T-cell (primary cell): ENCODE data around the gene IL17RE. TPM values are rescaled to one million over a fixed set of nuclear protein-coding genes. Genes with fewer than 3 reads are reported as not detected.
A peak's percentile ranks its signal among the peaks of the same experiment; 100 is the strongest.

ENCODE experiments used
- ATAC-seq, 4 experiments: fragments of 200-7000 bp in 3 of 4; fragments of 150-1000 bp in 1 of 4; cut with Tn5 transposase; replicated peaks in 1 of 4; 1 replicate in 3 of 4; 2 replicates in 1 of 4; pipeline ENCODE4 v1.10.0; 2021; ENCODE audit warnings: moderate library complexity in 3 of 4, mild to moderate bottlenecking in 2 of 4, moderate number of reproducible peaks in 1 of 4
- CTCF ChIA-PET, 2 donors: fragments of 300-600 bp; sonication (Branson Sonifier 250); formaldehyde crosslinking; loops; one replicate each; lab custom pipeline; 2022; ENCODE audit warnings: antibody characterized with exemption in 2 of 2; lab: Charles Lee
- POLR2A ChIA-PET, 2 donors: fragments of 300-600 bp; sonication (Branson Sonifier 250); formaldehyde crosslinking; loops; one replicate each; lab custom pipeline; 2022; ENCODE audit warnings: antibody characterized with exemption in 2 of 2; lab: Charles Lee
- DNase-seq, 35 experiments: peaks; one replicate each; pipeline versions ENCODE4 v3.0.0 to v3.0.0-alpha.2; 2013 to 2023
- H3K27ac ChIP-seq: one replicate; pipeline ENCODE4 v1.5.1; 2013; ENCODE audit warnings: low read length
- H3K27me3 ChIP-seq, 2 experiments: replicated peaks in 1 of 2; 1 replicate in 1 of 2; 2 replicates in 1 of 2; pipeline versions ENCODE4 v1.6.1 to v1.7.0; 2013; ENCODE audit warnings: low read length in 1 of 2, mixed read lengths in 1 of 2; ENCODE audit not compliant: control insufficient read depth in 2 of 2, insufficient read depth in 2 of 2; ENCODE audit errors: extremely low read depth in 1 of 2
- H3K36me3 ChIP-seq, 2 donors: 1 replicate in 1 of 2; 2 replicates in 1 of 2; pipeline versions ENCODE4 v1.6.1 to v1.7.0; 2013; ENCODE audit warnings: low read length in 1 of 2; ENCODE audit not compliant: control insufficient read depth in 2 of 2, insufficient read depth in 1 of 2; ENCODE audit errors: extremely low read depth in 1 of 2
- H3K4me1 ChIP-seq, 2 experiments: 1 replicate in 1 of 2; 2 replicates in 1 of 2; pipeline versions ENCODE4 v1.6.1 to v1.7.0; 2013; ENCODE audit warnings: low read length in 2 of 2, mixed read lengths in 1 of 2; ENCODE audit not compliant: insufficient read depth in 2 of 2, control insufficient read depth in 1 of 2; ENCODE audit errors: extremely low read depth in 1 of 2
- H3K4me3 ChIP-seq, 2 donors: 1 replicate in 1 of 2; 2 replicates in 1 of 2; pipeline versions ENCODE4 v1.5.1 to v1.7.0; 2013; ENCODE audit warnings: mild to moderate bottlenecking in 2 of 2, low read length in 1 of 2, moderate library complexity in 1 of 2; ENCODE audit not compliant: control insufficient read depth in 1 of 2; ENCODE audit errors: extremely low read depth in 1 of 2
- H3K9me3 ChIP-seq: 2 replicates; pipeline ENCODE4 v1.7.0; 2013
- H3K27ac Mint-ChIP-seq, 2 donors: one replicate each; pipeline ENCODE4 v1.8.0; 2020 to 2021; ENCODE audit warnings: mild to moderate bottlenecking in 2 of 2, mixed read lengths in 2 of 2
- H3K27me3 Mint-ChIP-seq, 2 donors: one replicate each; pipeline ENCODE4 v1.8.0; 2021 to 2022; ENCODE audit warnings: mixed read lengths in 2 of 2
- H3K36me3 Mint-ChIP-seq: one replicate; pipeline ENCODE4 v1.8.0; 2021; ENCODE audit warnings: mixed read lengths
- H3K4me1 Mint-ChIP-seq, 3 donors: one replicate each; pipeline ENCODE4 v1.8.0; 2020 to 2022; ENCODE audit warnings: mixed read lengths in 3 of 3, mild to moderate bottlenecking in 1 of 3
- H3K4me3 Mint-ChIP-seq, 3 donors: one replicate each; pipeline ENCODE4 v1.8.0; 2020 to 2022; ENCODE audit warnings: mild to moderate bottlenecking in 3 of 3, mixed read lengths in 3 of 3, moderate library complexity in 3 of 3
- H3K9me3 Mint-ChIP-seq, 3 donors: one replicate each; pipeline ENCODE4 v1.8.0; 2020 to 2022; ENCODE audit warnings: mixed read lengths in 3 of 3
- WGBS: methylation state at CpG from one replicate; pipeline ENCODE4 v1.1.5; 2013; ENCODE audit warnings: missing lambda C conversion rate; ENCODE audit not compliant: insufficient coverage; 5-methylcytosine and 5-hydroxymethylcytosine counted together
- total RNA-seq, 35 experiments: library from RNA in 6 of 35; stranded (reverse) in 6 of 35; fragments of 120-200 nt in 1 of 35; gene quantifications; one replicate each; pipeline versions ENCODE4 v1.2.1 to v1.2.4 and lab custom pipeline; 2013 to 2026

The IL17RE gene
- total RNA-seq, 5 donors from 2014 or later (not counting 1 experiment from before 2014, with no cell fraction given) = 0.68 to 5.1 (median 1.9) TPM

GRCh38 chr3:9914559-9915253 is 12.1 kb downstream of the IL17RE start:
- peaks cover 0 to 31% (median 19%) of the 10 kb centered on the region in 3 donors for H3K4me1 Mint-ChIP-seq
- CTCF ChIA-PET = no interaction called here
- H3K27me3 ChIP-seq = peaks cover 0 to 29% of the 10 kb centered on the region in 2 experiments
- no peaks in the 10 kb centered on the region for H3K36me3 Mint-ChIP-seq
- ATAC-seq = peak in 2 of 4 experiments; percentile 49 to 64
- POLR2A ChIA-PET = no interaction called here
- no peaks in the 10 kb centered on the region for H3K36me3 ChIP-seq
- no peaks in the 10 kb centered on the region for H3K27me3 Mint-ChIP-seq
- no peak overlapping the region for H3K27ac Mint-ChIP-seq
- no peaks in the 10 kb centered on the region for H3K9me3 Mint-ChIP-seq
- H3K4me1 ChIP-seq = peaks cover 3 to 32% of the 10 kb centered on the region in 2 experiments
- H3K4me3 Mint-ChIP-seq = peak overlapping the region; percentile 9 to 73 (median 41)
- no peak for DNase-seq
- no peak overlapping the region for H3K27ac ChIP-seq
- peak overlapping the region in 1 of 2 donors; percentile 44 for H3K4me3 ChIP-seq
- 18% methylated on average over 11 of the region's 15 CpGs for WGBS
- H3K9me3 ChIP-seq = no peaks in the 10 kb centered on the region

DNA sequence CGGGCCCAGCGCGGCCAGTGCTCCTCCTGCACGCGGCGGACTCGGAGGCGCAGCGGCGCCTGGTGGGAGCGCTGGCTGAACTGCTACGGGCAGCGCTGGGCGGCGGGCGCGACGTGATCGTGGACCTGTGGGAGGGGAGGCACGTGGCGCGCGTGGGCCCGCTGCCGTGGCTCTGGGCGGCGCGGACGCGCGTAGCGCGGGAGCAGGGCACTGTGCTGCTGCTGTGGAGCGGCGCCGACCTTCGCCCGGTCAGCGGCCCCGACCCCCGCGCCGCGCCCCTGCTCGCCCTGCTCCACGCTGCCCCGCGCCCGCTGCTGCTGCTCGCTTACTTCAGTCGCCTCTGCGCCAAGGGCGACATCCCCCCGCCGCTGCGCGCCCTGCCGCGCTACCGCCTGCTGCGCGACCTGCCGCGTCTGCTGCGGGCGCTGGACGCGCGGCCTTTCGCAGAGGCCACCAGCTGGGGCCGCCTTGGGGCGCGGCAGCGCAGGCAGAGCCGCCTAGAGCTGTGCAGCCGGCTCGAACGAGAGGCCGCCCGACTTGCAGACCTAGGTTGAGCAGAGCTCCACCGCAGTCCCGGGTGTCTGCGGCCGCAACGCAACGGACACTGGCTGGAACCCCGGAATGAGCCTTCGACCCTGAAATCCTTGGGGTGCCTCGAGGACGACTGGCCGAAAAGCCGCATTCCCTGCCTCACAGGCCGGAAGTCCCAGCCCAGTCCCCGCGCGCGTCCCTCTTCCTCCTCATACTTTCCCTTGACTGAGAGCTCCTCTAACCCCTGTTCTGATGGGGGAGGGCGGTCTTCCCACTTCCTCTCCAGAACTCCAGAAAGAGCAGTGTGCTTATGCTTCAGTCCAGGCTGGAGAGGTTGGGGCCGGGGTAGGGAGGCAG is 12.8 kb downstream of the IL17RE start:
- Histone ChIP-seq H3K27ac (no peak overlapping the region), H3K9me3 (no peaks in the 10 kb centered on the region), H3K4me3 (peak overlapping the region; percentile 51 to 83), H3K4me1 (peaks cover 3 to 32% of the 10 kb centered on the region in 2 experiments), H3K27me3 (peaks cover 0 to 29% of the 10 kb centered on the region in 2 experiments), H3K36me3 (no peaks in the 10 kb centered on the region)
- no peaks in the 10 kb centered on the region for H3K36me3 Mint-ChIP-seq
- WGBS = 2% methylated on average over 86 of the region's 99 CpGs
- DNase-seq = peak in 11 of 35 experiments; percentile 7 to 47 (median 23)
- ATAC-seq = peak; percentile 41 to 62 (median 58)
- ChIA-PET CTCF (interaction anchor here (0.6 to 0.7 kb wide), 2 partner anchors 16 to 141 kb away, joined by 3 read pairs; no protein-coding TSS in a partner anchor), POLR2A (interaction anchor here (0.5 to 0.7 kb wide), 4 partner anchors 17 to 347 kb away, joined by 3 to 13 read pairs (median 3); no protein-coding TSS in a partner anchor)
- peaks cover 0 to 29% (median 19%) of the 10 kb centered on the region in 3 donors for H3K4me1 Mint-ChIP-seq
- no peak overlapping the region for H3K27ac Mint-ChIP-seq
- no peaks in the 10 kb centered on the region for H3K27me3 Mint-ChIP-seq
- peak overlapping the region; percentile 70 to 73 (median 71) for H3K4me3 Mint-ChIP-seq
- H3K9me3 Mint-ChIP-seq = no peaks in the 10 kb centered on the region

- H3K27me3 Mint-ChIP-seq = no peaks in the 10 kb centered on the region
- 90% methylated on average over 2 of the region's 7 CpGs for WGBS
- Histone ChIP-seq H3K4me3 (peak overlapping the region in 1 of 2 donors; percentile 40), H3K27me3 (peaks cover 0 to 26% of the 10 kb centered on the region in 2 experiments), H3K27ac (no peak overlapping the region), H3K9me3 (no peaks in the 10 kb centered on the region), H3K4me1 (peaks cover 3 to 32% of the 10 kb centered on the region in 2 experiments), H3K36me3 (no peaks in the 10 kb centered on the region)
- H3K4me1 Mint-ChIP-seq = peaks cover 0 to 29% (median 19%) of the 10 kb centered on the region in 3 donors
- POLR2A ChIA-PET = interaction anchor here in 1 of 2 donors (0.5 to 0.7 kb wide), 2 partner anchors 16 to 134 kb away, joined by 3 read pairs; no protein-coding TSS in a partner anchor
- H3K27ac Mint-ChIP-seq = no peak overlapping the region
- peak overlapping the region; percentile 51 to 73 (median 65) for H3K4me3 Mint-ChIP-seq
- H3K9me3 Mint-ChIP-seq = no peaks in the 10 kb centered on the region
- DNase-seq (no peak), ATAC-seq (no peak)
- CTCF ChIA-PET = interaction anchor here in 1 of 2 donors (0.6 kb wide), 1 partner anchor 142 kb away, joined by 3 read pairs; no protein-coding TSS in a partner anchor
- no peaks in the 10 kb centered on the region for H3K36me3 Mint-ChIP-seq
Observed at GRCh38 chr3:9916346-9916733, 13.7 kb downstream of the IL17RE start.

GRCh38 chr3:9916734-9917680 is 14.4 kb downstream of the IL17RE start, which contains the start of gene IL17RC:
Gene IL17RC (plus strand): TSS chr3:9917098. CDS start chr3:9917316, 218 bp downstream.
- H3K36me3 Mint-ChIP-seq = no peaks in the 10 kb centered on the region
- H3K4me1 Mint-ChIP-seq = peaks cover 0 to 24% (median 18%) of the 10 kb centered on the region in 3 donors
- ChIA-PET CTCF (interaction anchor here in 1 of 2 donors (0.6 kb wide), 1 partner anchor 15 kb away, joined by 6 read pairs; no protein-coding TSS in a partner anchor), POLR2A (no interaction called here)
- Histone ChIP-seq H3K36me3 (no peaks in the 10 kb centered on the region), H3K27me3 (peaks cover 0 to 26% of the 10 kb centered on the region in 2 experiments), H3K9me3 (no peaks in the 10 kb centered on the region), H3K4me3 (peak within 1 kb of the TSS; percentile 51 to 83), H3K4me1 (peaks cover 3 to 30% of the 10 kb centered on the region in 2 experiments), H3K27ac (no peak within 1 kb of the TSS)
- H3K27ac Mint-ChIP-seq = peak within 1 kb of the TSS; percentile 27 to 39
- peak within 1 kb of the TSS; percentile 70 to 73 (median 71) for H3K4me3 Mint-ChIP-seq
- ATAC-seq (peak; percentile 24 to 47 (median 34)), DNase-seq (peak in 3 of 35 experiments; percentile 18 to 24 (median 21))
- no peaks in the 10 kb centered on the region for H3K27me3 Mint-ChIP-seq
- WGBS = 57% methylated on average over 10 of the region's 19 CpGs
- no peaks in the 10 kb centered on the region for H3K9me3 Mint-ChIP-seq

DNA sequence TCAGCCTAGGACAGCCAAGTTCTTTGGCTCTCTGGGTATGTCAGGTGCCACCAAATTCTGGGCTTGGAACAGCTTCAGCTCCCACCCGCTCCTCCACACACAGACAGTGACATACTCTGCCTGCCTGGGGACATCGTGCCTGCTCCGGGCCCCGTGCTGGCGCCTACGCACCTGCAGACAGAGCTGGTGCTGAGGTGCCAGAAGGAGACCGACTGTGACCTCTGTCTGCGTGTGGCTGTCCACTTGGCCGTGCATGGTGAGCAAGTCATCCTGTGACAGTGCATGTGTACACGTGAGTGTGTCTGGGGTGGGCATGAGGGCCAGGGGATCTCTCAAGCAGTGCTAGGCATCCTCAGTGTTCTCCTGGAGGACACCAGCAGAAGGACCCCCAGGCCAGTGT is 15.2 kb downstream of the IL17RE start:
- Mint-ChIP-seq H3K36me3 (no peaks in the 10 kb centered on the region), H3K9me3 (no peaks in the 10 kb centered on the region), H3K4me3 (no peak overlapping the region), H3K27ac (no peak overlapping the region), H3K4me1 (peaks cover 0 to 16% (median 13%) of the 10 kb centered on the region in 3 donors), H3K27me3 (peaks cover 0 to 3% of the 10 kb centered on the region in 2 donors)
- peaks cover 3 to 26% of the 10 kb centered on the region in 2 experiments for H3K4me1 ChIP-seq
- peaks cover 0 to 26% of the 10 kb centered on the region in 2 experiments for H3K27me3 ChIP-seq
- CTCF ChIA-PET = no interaction called here
- no peak overlapping the region for H3K4me3 ChIP-seq
- DNase-seq (no peak), ATAC-seq (no peak)
- no peak overlapping the region for H3K27ac ChIP-seq
- POLR2A ChIA-PET = no interaction called here
- 97% methylated on average over 10 of the region's 10 CpGs for WGBS
- no peaks in the 10 kb centered on the region for H3K9me3 ChIP-seq
- no peaks in the 10 kb centered on the region for H3K36me3 ChIP-seq
